Heart left ventricle (tissue), 16 donors: ENCODE results near the gene ZP1. TPM values are rescaled to one million over a fixed set of nuclear protein-coding genes. Genes with fewer than 3 reads are reported as not detected.

Experiments used
- ATAC-seq, 4 donors: fragments of 200-7000 bp; cut with Tn5 transposase; one replicate each; pipeline ENCODE4 v1.9.1; 2020 to 2022; ENCODE audit warnings: moderate library complexity in 4 of 4, mild to moderate bottlenecking in 3 of 4, moderate number of reproducible peaks in 1 of 4
- DNase-seq, 5 donors: peaks; one replicate each; pipeline ENCODE4 v3.0.0-alpha.2; 2020
- H3K27ac ChIP-seq, 12 donors: fragments of 200-600 bp; sonication (generic) in 4 of 12; one replicate each; pipeline versions ENCODE4 v1.5.0 to v1.8.0; 2016 to 2022; ENCODE audit warnings: mild to moderate bottlenecking in 2 of 12
- H3K27me3 ChIP-seq, 9 donors: fragments of 200-600 bp; sonication (generic) in 2 of 9; one replicate each; pipeline versions ENCODE4 v1.5.1 to v1.8.0; 2016 to 2022; ENCODE audit warnings: mild to moderate bottlenecking in 3 of 9
- H3K36me3 ChIP-seq, 9 donors: fragments of 200-600 bp; sonication (generic) in 2 of 9; one replicate each; pipeline versions ENCODE4 v1.5.0 to v1.8.0; 2018 to 2022; ENCODE audit warnings: mild to moderate bottlenecking in 2 of 9
- H3K4me1 ChIP-seq, 12 donors: fragments of 200-600 bp; sonication (generic) in 4 of 12; one replicate each; pipeline versions ENCODE4 v1.5.0 to v1.8.0; 2016 to 2022; ENCODE audit warnings: mild to moderate bottlenecking in 3 of 12
- H3K4me3 ChIP-seq, 12 donors: fragments of 200-600 bp; sonication (generic) in 4 of 12; one replicate each; pipeline versions ENCODE4 v1.5.0 to v1.8.0; 2017 to 2022; ENCODE audit warnings: mild to moderate bottlenecking in 9 of 12, moderate library complexity in 4 of 12
- H3K9me3 ChIP-seq, 12 donors: fragments of 200-600 bp; sonication (generic) in 4 of 12; one replicate each; pipeline versions ENCODE4 v1.5.0 to v1.8.0; 2016 to 2022; ENCODE audit warnings: mild to moderate bottlenecking in 1 of 12
- POLR2A ChIP-seq, 2 donors: fragments of 450-650 bp; IDR thresholded peaks; one replicate each; pipeline ENCODE4 v1.6.1; 2017; ENCODE audit warnings: antibody characterized with exemption in 2 of 2, mild to moderate bottlenecking in 2 of 2, moderate library complexity in 2 of 2
- WGBS, 4 donors: extraction: QIAGEN DNeasy Blood & Tissue Kit in 2 of 4; methylation state at CpG; one replicate each; pipeline versions ENCODE4 v1.1.5 to v1.1.7; 2013 to 2018; 5-methylcytosine and 5-hydroxymethylcytosine counted together
- intact Hi-C, 10 donors: fragments of 100-400 bp; cut with DNase I; formaldehyde crosslinking; loops; one replicate each; pipeline versions ENCODE4 v1.11.1 to v1.14.2; 2022
- polyA plus RNA-seq, 2 donors: library from polyadenylated mRNA; stranded (reverse); fragments of 200-250 nt; gene quantifications; one replicate each; pipeline ENCODE4 v1.2.3, GENCODE V29; 2013
- total RNA-seq, 9 donors: library from RNA; depleted of rRNA in 2 of 9; stranded (reverse); fragments of >200 nt in 2 of 9; fragmentation: NEBNext Ultra II Directional in 3 of 9; extraction: Animal tissue kit (Norgen Biotek cat#: 25700) in 3 of 9; gene quantifications; one replicate each; pipeline versions ENCODE4 v1.1.0 to v1.2.4, GENCODE V29; 2016 to 2023
- TF ChIP-seq, protein P1 (sequence below), 12 donors: fragments of 200-600 bp; sonication (generic) in 4 of 12; IDR thresholded peaks; one replicate each; pipeline versions ENCODE4 v1.5.0 to v1.8.0; 2018 to 2022; ENCODE audit warnings: antibody characterized with exemption in 12 of 12, mild to moderate bottlenecking in 5 of 12
- donor health status: ischemic (EF 13 %, LVEDD 7.1; RV severe dilation, severe dysfunction).
- donor health status: healthy with polysubstance abuse.
- donor health status: DM: no; HTN: yes; CAD: no.
- donor health status: DM: no; HTN: no; CAD: no.
- donor health status: ischemic (EF 25% LVEDD 6.9; RV normal size, moderate dysfunction).
- donor health status: ischemic (EF 25% LVEDD 5.7; RV mildly dilated, moderate dysfunction).
- donor health status: healthy.
- donor health status: DM: yes; HTN: yes; CAD: no.
- donor health status: ischemic (EF 35%, LVEDD 5.7; RV mildly dilated, moderate dysfunction).
- donor health status: nonischemic (EF 11% LVEDD 7.7; RV severe dilation, severe dysfunction).
- donor health status: DM: yes; HTN: yes; CAD: no.
- donor health status: PGD.
- donor health status: ischemic (EF 29% LVEDD 5.4; RV normal size, mild dysfunction).
- donor health status: nonischemic (EF 23%, LVEDD 6.1; RV moderate dilation, normal function).

The ZP1 gene
- total and polyA plus RNA-seq, 11 donors: 0.15 to 0.95 (median 0.32) TPM; not detected in 7

DNA sequence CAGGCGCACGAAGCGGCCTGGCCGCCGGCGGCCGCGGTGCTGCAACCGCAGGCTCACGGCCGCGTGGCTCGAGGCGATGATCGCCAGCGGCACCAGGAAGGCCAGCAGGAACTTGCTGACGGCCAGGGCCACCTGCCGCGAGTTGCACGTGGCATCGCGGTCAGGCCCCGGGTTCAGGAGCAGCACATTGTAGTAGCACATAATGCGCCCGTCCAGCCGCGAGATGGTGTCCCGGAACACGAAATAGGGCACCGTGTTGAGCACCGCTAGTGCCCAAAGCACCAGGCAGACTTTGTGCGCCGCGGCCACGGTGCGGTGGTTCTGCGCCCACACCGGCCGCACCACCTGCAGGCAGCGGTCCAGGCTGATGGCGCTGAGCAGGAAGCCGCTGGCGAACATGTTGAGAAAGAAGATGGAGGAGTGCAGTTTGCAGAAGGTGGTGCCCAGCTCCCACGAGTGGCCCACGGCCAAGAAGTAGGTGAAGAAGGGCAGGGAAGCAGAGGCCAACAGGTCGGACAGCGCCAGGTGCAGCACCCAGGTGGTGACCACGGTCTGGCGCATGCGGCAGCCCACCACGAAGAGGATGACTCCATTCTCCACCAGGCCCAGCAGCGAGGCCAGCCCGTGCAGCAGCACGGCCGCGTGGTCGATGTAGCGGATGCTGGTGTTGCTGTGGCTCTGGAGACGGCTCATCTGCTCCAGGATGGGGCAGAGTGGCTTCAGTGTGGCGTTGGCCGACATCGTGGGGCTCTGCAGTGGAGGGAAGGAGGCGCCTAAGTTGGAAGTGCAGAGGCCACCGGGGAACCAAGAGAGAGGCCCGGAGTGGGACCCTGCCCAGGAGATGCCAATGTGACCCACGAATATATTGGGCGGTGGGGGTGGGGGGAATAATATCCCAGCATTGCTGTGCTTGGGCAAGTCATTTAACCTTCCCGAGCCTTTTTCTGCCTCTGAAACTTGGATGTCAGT, 14.1 kb upstream of the ZP1 start:
- Histone ChIP-seq H3K27me3 (no peaks in the 10 kb centered on the region), H3K4me3 (peak overlapping the region in 2 of 12 donors; percentile 21 to 40), H3K27ac (no peak overlapping the region), H3K36me3 (peaks cover 0 to 47% (median 39%) of the 10 kb centered on the region in 9 donors), H3K4me1 (no peaks in the 10 kb centered on the region), H3K9me3 (no peaks in the 10 kb centered on the region)
- DNase-seq (peak in 1 of 5 donors; percentile 18), ATAC-seq (no peak)
- WGBS, 4 donors: 79 to 91% (median 85%) methylated on average over 52 to 68 of the region's 68 CpGs
- intact Hi-C loops: no loop called here
- TF ChIP-seq, protein P1, sequence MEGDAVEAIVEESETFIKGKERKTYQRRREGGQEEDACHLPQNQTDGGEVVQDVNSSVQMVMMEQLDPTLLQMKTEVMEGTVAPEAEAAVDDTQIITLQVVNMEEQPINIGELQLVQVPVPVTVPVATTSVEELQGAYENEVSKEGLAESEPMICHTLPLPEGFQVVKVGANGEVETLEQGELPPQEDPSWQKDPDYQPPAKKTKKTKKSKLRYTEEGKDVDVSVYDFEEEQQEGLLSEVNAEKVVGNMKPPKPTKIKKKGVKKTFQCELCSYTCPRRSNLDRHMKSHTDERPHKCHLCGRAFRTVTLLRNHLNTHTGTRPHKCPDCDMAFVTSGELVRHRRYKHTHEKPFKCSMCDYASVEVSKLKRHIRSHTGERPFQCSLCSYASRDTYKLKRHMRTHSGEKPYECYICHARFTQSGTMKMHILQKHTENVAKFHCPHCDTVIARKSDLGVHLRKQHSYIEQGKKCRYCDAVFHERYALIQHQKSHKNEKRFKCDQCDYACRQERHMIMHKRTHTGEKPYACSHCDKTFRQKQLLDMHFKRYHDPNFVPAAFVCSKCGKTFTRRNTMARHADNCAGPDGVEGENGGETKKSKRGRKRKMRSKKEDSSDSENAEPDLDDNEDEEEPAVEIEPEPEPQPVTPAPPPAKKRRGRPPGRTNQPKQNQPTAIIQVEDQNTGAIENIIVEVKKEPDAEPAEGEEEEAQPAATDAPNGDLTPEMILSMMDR (IDR thresholded peaks at IDR 0.05): no peak
- no peak for TF ChIP-seq POLR2A (IDR thresholded peaks at IDR 0.05)

DNA sequence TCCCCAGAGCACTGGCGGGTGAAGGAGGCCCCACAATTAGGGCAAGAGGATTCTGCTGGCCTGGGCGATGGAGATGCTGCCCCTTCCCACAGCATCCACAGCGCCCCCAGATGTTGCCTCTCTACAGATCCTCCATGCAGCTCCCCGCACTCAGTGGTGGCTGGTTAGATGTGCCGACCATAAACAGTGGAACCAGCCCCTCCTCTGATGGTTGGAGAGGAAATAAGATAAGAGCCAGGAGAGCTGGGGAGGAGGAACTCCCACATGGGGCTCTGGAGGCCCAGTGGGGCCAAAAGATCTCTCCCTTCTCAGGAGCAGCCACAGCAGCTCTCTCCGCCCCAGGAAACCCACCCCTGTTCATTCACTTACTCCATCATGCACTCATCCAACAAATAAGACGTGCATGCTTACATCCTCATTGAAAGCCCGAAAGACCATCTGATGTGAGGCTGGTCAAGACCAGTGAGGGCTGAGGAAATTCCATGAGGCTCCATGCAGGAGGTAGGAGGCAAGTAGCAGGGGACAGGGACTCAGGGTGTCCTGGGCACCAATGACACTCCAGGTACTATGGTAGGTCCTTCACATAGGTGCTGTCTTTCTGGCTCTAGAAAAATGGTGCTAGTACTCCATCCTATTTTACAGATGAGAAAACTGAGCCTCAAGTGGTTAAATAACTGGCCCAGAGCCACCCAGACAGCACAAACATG, 13.0 kb upstream of the ZP1 start:
- peak overlapping the region in 2 of 12 donors; percentile 14 to 48 for H3K27ac ChIP-seq
- H3K27me3 ChIP-seq: no peaks in the 10 kb centered on the region
- peak in 1 of 5 donors; percentile 23 for DNase-seq

DNA sequence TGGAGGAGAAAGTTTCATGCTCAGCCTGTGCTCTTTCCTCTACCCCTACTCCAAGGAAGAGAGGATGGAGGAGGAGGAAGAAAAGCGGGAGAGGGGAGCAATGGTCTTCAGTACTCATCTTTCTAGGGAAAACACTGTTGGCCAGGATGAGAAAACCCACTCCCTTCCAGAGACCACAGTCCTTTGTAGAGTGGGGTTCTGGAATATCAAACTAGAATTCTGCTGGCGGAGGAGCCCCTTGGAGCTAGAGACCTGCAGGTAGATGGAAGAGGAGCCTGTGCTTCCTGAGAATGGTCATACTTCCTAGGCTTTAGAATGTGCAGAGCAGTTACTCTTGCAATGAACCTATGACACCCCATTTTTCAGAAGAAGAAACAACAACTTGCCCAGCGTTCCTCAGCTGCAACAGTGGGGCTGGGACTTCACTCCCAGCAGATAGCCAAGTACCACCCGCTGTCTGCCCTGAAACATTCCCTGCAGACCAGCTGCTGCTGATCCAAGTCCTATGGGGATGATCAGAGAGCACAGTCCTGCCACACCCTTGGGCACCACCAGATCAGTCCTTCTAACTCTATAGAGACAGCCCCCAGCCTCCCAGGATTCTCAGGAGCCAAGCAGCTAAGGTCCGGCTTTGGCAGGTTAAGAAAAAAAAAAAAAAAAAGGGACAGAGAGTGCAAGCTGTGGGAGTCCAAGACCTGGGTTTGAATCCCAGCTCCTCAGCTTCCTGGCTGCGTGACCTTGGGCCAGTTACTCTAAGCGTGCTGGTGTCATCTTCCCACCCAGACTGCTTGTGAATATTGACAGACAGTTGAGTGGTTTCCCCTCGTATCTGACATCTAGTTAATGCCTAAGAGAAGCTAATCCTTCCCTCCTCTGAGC, 12.3 kb upstream of the ZP1 start:
- TF ChIP-seq, protein P1 (IDR thresholded peaks at IDR 0.05): no peak
- no peak for TF ChIP-seq POLR2A (IDR thresholded peaks at IDR 0.05)
- peaks cover 0 to 31% (median 21%) of the 10 kb centered on the region in 9 donors for H3K36me3 ChIP-seq
- peak overlapping the region in 9 of 12 donors; percentile 19 to 64 (median 48) for H3K27ac ChIP-seq
- peak overlapping the region in 9 of 12 donors; percentile 20 to 43 (median 33) for H3K4me3 ChIP-seq
- intact Hi-C loops: no loop called here
- ATAC-seq: peak in 1 of 4 donors; percentile 17
- WGBS, 4 donors: 48 to 73% (median 57%) methylated on average over 8 of the region's 8 CpGs
- H3K9me3 ChIP-seq: no peaks in the 10 kb centered on the region
- peaks cover 0 to 6% (median 0%) of the 10 kb centered on the region in 12 donors for H3K4me1 ChIP-seq
- peak in 1 of 5 donors; percentile 6 for DNase-seq
- no peaks in the 10 kb centered on the region for H3K27me3 ChIP-seq

More for the DNA sequence above, 13.0 kb upstream of the ZP1 start:
- 69 to 74% (median 71%) methylated on average over 8 of the region's 8 CpGs for WGBS, 4 donors
- Histone ChIP-seq H3K4me1 (peaks cover 0 to 6% (median 0%) of the 10 kb centered on the region in 12 donors), H3K36me3 (peaks cover 0 to 37% (median 29%) of the 10 kb centered on the region in 9 donors), H3K9me3 (no peaks in the 10 kb centered on the region), H3K4me3 (peak overlapping the region in 9 of 12 donors; percentile 1 to 43 (median 33))
- ATAC-seq: peak in 1 of 4 donors; percentile 4
- TF ChIP-seq, protein P1 (IDR thresholded peaks at IDR 0.05): no peak
- TF ChIP-seq POLR2A (IDR thresholded peaks at IDR 0.05): no peak
- intact Hi-C loops: no loop called here
